ENCODE measurements around the gene MGAT4A.

Gene MGAT4A

GRCh38 chr2:98573426-98573825, 157.5 kb downstream of the MGAT4A start:
- DNase-seq (ENCODE audit: low read depth in 2 of 2) = no peak
- H3K4me3 ChIP-seq (replicated peaks in 1 of 2; ENCODE audit: low read depth in 2 of 2, low read length in 2 of 2) = no peak overlapping the region
- TF ChIP-seq CTCF (IDR thresholded peaks at IDR 0.05; ENCODE audit: low read depth, low read length) = no peak

DNA sequence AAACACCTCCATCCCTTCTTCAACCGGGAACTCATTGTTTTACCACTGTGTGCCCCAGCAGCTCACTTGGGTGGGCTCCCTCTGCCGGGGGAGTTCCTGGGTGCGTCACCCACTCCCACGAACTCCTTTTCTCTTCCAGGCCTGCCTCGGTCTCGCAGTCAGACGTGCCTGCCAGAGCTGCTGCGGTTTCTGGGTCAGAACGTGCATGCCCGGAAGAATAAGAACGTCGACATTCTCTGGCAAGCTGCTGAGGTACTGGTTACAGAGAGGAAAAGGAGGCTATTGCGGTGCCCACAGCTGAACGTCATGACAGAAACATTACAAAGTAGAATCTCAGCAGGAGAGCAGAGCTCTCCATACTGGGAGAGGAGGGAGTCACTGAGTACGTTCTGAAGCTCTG, 158.3 kb downstream of the MGAT4A start:
- DNase-seq (ENCODE audit: low read depth in 2 of 2) = peak; percentile 33 to 34
- no peak for TF ChIP-seq CTCF (IDR thresholded peaks at IDR 0.05; ENCODE audit: low read depth, low read length)

GRCh38 chr2:98572211-98572610, 158.7 kb downstream of the MGAT4A start:
- no peak for DNase-seq (ENCODE audit: low read depth in 2 of 2)
- no peak for TF ChIP-seq CTCF (IDR thresholded peaks at IDR 0.05; ENCODE audit: low read depth, low read length)
- H3K4me3 ChIP-seq (replicated peaks in 1 of 2; ENCODE audit: low read depth in 2 of 2, low read length in 2 of 2) = no peak overlapping the region

More for the DNA sequence above, 158.3 kb downstream of the MGAT4A start:
- H3K4me3 ChIP-seq (replicated peaks in 1 of 2; ENCODE audit: low read depth in 2 of 2, low read length in 2 of 2) = no peak overlapping the region

DNA sequence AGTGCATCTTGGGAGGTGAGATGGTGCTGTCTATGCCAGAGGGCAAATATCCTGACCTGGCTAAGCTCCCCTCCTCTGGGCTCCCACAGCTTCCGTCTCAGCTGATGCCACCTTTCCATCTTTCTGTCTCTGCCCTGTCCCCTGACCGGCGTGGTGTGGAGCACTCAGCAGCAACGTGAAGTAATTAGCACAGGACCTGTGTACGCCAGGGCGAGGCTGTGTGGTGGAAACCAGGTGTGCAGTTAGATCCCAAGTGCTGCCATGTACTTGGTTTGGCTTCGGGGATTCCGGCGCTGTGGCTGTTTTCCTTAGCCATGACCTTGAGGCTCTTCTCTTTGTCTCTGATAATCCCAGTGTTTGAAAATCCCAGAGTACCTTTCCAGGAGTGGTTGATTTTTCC, 159.1 kb downstream of the MGAT4A start:
- no peak for DNase-seq (ENCODE audit: low read depth in 2 of 2)
- no peak overlapping the region for H3K4me3 ChIP-seq (replicated peaks in 1 of 2; ENCODE audit: low read depth in 2 of 2, low read length in 2 of 2)
- no peak for TF ChIP-seq CTCF (IDR thresholded peaks at IDR 0.05; ENCODE audit: low read depth, low read length)

DNA sequence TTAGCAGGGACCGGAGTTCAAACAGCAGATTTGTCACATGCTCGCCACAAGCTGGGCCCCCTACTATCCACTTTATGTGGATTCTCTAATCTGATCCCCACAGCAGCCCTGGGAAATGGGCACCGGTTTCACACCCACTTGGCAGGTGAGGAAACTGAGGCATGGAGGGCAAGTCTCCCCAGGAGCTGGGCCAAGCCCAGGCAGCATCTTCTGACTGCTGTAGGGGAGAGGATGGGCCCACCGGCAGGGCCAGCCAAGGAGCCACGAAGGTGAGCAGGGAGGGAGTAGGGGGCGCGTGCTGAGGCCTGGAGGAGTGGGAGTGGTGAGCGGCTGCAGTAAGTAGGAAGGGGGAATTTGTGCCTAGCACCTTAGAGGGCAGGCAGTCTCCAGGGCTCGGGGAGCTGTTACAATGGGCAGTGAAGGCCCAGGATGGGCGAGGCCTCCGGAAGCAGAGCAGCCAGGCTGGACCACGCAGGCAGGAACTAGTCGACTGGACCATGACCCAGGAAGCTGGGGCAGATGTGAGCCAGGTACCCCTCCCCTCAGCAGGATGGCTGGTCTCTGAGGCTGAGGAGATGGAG, 159.7 kb downstream of the MGAT4A start:
- TF ChIP-seq CTCF (IDR thresholded peaks at IDR 0.05; ENCODE audit: low read depth, low read length) = no peak
- no peak for DNase-seq (ENCODE audit: low read depth in 2 of 2)
- no peak overlapping the region for H3K4me3 ChIP-seq (replicated peaks in 1 of 2; ENCODE audit: low read depth in 2 of 2, low read length in 2 of 2)

GRCh38 chr2:98570356-98570755, 160.6 kb downstream of the MGAT4A start:
- TF ChIP-seq CTCF (IDR thresholded peaks at IDR 0.05; ENCODE audit: low read depth, low read length) = no peak
- no peak overlapping the region for H3K4me3 ChIP-seq (replicated peaks in 1 of 2; ENCODE audit: low read depth in 2 of 2, low read length in 2 of 2)
- DNase-seq (ENCODE audit: low read depth in 2 of 2) = no peak

- DNase-seq (ENCODE audit: low read depth in 2 of 2) = no peak
- TF ChIP-seq CTCF (IDR thresholded peaks at IDR 0.05; ENCODE audit: low read depth, low read length) = no peak
- H3K4me3 ChIP-seq (replicated peaks in 1 of 2; ENCODE audit: low read depth in 2 of 2, low read length in 2 of 2) = no peak overlapping the region
Observed at GRCh38 chr2:98569915-98570314, 161.0 kb downstream of the MGAT4A start.

All from cardiac fibroblast (primary cell).